Stimulated activated CD4-positive, alpha-beta T cell treated with anti-CD3 and anti-CD28 coated beads, Interleukin-1b, Interleukin-23, amount 100 ng/mL, for 4 hours (primary cell): Measurements from ENCODE around the gene SLC15A2.
"Not testable (repeated sequence)": the region's sequence is repeated elsewhere in the genome, so short reads cannot be mapped to it uniquely, and the experiment has no call there.

Experiments used
- DNase-seq, 2 donors: peaks; one replicate each; pipeline ENCODE4 v3.0.0-alpha.2; 2020; ENCODE audit warnings: low read depth in 2 of 2

Gene SLC15A2, protein sequence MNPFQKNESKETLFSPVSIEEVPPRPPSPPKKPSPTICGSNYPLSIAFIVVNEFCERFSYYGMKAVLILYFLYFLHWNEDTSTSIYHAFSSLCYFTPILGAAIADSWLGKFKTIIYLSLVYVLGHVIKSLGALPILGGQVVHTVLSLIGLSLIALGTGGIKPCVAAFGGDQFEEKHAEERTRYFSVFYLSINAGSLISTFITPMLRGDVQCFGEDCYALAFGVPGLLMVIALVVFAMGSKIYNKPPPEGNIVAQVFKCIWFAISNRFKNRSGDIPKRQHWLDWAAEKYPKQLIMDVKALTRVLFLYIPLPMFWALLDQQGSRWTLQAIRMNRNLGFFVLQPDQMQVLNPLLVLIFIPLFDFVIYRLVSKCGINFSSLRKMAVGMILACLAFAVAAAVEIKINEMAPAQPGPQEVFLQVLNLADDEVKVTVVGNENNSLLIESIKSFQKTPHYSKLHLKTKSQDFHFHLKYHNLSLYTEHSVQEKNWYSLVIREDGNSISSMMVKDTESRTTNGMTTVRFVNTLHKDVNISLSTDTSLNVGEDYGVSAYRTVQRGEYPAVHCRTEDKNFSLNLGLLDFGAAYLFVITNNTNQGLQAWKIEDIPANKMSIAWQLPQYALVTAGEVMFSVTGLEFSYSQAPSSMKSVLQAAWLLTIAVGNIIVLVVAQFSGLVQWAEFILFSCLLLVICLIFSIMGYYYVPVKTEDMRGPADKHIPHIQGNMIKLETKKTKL

DNA sequence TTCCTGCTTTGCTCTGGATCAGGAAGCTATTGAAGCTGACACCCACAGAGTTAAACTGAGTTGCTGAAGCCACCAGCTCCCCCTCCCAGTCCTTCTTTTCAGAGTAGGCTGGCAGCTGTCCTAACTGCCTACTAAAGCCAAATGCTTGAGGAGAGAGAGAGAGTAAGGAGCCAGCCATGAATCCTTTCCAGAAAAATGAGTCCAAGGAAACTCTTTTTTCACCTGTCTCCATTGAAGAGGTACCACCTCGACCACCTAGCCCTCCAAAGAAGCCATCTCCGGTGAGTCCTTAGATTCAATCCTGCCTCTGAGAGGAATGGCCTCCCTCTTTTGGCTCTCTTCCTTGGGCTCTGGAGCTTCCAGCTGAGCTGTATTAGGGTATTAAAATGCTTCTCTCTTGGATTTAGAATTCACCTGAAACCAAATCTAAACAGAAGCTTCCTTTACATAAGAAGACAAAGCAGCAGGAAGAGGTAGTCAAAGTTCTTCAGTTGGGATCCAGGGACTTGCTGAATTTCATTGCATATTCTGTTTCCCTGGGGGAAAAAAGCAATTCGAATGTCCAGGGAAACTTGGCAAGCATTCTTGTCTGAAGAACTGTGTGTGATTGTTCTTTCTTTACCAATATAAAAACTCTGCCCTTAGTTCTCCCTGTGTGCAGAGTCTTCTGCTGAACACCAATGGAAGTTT lies at the start of gene SLC15A2:
Gene SLC15A2, plus strand, starts transcription at position 101 of the 690 bp plus-strand sequence. Its CDS starts 76 bp downstream, at position 177.
- DNase-seq = no peak

GRCh38 chr3:121844892-121845291 lies 49.3 kb upstream of the SLC15A2 start:
- DNase-seq = no peak

DNA sequence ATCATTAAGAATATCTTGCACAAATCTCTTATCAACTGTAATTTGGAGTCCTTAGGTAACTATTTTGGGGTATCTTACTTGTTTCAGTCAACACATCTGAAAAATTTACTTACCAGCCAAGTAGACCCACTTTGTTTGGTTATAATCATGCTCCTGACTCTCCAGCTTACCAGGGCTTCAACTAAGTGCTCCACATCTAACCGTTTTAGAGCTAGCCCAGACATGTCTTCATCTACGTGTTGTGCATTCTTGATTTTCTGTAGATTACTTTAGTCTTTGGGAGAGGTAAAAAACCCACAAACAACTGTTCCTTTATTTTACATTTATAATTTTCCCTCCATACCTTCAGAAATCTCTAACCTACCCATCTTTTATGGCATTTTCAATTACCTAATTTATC lies 41.9 kb upstream of the SLC15A2 start:
- no peak for DNase-seq

GRCh38 chr3:121855555-121855954 lies 38.6 kb upstream of the SLC15A2 start:
- no peak for DNase-seq

GRCh38 chr3:121857778-121858177 lies 36.4 kb upstream of the SLC15A2 start:
- DNase-seq = not testable (repeated sequence)

DNA sequence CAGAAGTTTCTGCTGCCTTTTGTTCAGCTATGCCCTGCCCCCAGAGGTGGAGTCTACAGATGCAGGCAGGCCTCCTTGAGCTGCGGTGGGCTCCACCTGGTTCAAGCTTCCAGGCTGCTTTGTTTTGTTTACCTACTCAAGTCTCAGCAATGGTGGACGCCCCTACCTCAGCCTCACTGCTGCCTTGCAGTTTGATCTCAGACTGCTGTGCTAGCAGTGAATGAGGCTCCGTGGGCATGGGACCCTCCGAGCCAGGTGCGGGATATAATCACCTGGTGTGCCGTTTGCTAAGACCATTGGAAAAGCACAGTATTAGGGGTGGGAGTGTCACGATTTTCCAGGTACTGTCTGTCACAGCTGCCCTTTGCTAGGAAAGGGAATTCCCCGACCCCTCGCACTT lies 31.0 kb upstream of the SLC15A2 start:
- not testable (repeated sequence) for DNase-seq

GRCh38 chr3:121863801-121864200 lies 30.4 kb upstream of the SLC15A2 start:
- no peak for DNase-seq

DNA sequence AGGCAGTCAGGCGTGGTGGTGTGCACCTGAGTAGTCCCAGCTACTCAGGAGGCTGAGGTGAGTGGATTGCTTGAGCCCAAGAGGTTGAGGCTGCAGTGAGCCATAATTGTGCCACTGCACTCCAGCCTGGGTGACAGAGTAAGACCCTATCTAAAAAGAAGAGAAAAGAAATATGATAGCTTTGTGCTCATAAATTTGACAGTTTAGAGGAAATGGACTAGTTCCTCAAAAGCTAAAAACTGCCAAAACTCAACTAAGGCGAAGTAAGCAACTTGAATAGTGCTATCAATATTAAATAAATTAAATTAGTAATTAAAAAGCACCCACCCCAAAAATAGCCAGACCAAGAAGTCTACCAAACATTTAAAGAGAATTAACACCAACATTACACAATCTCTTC lies 24.5 kb upstream of the SLC15A2 start:
- no peak for DNase-seq

DNA sequence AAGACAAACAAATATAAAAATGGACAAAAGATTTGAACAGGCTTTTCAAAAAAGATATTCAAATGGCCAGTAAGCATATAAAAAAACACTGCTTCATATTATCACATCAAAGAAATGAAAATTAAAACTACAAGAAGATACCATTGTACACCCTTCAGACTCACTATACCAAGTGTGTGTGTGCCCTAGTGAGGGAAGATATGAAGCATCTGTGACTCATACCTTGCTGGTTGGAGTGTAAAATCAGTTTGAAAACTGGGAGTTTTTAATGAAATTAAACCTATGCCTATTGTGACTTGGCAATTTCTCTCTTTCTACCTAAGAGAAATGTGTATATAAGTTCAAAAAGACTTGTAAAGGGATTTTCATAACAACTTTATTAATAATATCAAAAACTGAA lies 23.5 kb upstream of the SLC15A2 start:
- DNase-seq = no peak

- DNase-seq = no peak
These were observed 22.8 kb upstream of the SLC15A2 start for GRCh38 chr3:121871430-121871829.

DNA sequence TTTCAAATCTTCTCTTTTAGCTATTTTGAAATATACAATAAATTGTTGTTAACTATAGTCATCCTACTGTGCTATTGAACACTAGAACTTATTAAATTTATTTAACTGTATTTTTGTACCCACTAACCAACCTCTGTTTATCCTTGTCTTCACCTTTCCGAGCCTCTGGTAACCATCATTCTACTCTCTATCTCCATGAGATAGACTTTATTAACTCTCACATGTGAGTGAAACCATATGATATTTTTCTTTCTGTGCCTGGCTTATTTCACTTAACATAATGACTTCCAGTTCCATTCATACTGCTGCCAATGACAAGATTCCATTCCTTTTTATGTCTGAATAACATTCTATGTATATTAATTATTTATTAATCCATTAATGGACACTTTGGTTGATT lies 15.8 kb upstream of the SLC15A2 start:
- no peak for DNase-seq

DNA sequence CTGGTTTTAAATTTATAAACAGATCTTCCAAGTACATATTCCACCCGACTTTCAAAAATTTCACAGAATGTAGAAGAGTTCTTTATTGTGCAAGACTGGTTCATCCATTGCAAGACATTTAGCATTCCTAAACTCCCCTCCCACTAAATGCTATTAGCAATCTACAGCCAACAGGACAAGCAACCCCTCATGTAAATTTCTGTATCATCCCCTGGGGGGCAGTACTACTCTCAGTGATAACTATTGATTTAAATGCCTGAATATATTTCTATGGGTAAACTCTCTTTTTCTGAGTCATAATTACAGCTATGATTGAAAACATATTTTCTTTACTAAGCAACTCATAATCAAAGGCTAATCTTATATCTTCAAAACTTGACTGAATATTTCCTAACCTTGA lies 10.7 kb upstream of the SLC15A2 start:
- DNase-seq = no peak

DNA sequence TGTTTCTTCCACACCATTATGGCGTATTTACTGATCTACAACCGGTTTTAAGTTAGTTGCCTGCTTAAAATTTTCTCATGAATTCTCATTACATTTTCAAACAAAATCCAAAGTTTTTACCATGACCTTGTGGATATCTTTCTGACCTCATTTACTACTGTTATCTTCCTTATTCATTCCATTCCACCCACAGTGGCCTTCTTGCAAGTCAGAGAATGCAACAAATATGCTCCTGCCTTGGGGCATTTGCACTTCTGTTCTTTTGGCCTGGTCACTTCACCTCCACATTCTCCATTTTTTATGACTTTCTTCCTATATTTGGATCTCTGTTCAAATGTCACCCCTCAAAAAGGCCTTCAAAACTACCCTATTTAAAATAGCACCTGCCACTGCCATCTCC lies 8.8 kb upstream of the SLC15A2 start:
- no peak for DNase-seq

DNA sequence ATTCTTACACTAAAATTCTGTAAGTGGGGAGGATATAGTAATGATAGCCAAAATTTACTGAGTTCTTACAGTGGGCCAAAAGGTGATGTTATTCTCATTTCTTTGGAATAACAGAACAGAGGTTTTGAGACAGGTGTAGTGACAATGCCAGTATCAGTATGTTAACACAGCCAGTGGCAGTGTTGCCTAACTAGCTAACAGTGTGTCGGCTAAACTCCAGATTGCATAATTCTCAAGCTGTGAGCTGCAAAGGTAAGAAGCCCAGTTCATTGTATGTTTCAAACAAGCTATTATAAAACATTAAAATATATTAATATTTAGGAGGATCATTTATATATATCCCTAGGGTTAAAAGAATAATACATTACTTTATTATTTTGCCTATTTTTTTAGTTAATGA lies 920 bp downstream of the SLC15A2 start:
- DNase-seq = no peak

DNA sequence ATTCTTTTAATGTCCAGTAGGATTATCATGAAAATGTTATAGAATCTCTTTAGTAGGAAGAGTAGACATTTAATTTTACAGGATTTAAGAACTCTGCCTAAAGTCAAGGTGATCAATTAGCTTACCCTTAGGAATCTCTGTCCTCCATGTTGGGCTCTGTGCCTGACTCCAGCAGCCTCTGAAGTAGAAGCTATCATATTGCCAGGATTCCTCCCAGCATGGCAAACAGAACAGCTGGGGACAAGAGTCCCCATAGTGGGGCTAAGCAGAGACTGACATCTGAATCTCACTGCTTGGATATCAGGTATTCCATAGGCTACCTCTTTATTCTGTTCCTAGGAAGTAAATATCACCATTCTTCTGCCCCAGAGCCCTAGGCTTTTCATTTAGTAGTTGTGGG lies 1.5 kb downstream of the SLC15A2 start:
- DNase-seq = no peak

DNA sequence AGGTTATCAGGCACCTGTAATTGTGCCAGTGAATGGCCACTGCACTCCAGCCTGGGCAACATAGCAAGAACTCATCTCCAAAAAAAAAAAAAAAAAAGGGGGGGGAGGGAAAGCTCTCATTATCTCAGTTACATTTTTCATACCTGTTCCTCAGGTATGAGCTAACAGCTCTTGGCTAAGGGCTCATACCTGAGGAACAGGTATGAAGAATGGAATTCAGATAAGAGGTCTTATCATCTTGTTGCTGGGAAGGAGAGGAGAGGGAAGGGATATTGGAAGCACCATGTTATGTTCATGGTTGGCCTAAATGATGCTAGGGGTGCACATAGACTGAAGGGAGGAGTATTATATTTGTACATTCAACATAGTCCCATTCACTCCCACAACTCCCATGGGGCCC lies 2.6 kb downstream of the SLC15A2 start:
- DNase-seq = no peak

- no peak for DNase-seq
These were observed 3.1 kb downstream of the SLC15A2 start for GRCh38 chr3:121897296-121897695.

DNA sequence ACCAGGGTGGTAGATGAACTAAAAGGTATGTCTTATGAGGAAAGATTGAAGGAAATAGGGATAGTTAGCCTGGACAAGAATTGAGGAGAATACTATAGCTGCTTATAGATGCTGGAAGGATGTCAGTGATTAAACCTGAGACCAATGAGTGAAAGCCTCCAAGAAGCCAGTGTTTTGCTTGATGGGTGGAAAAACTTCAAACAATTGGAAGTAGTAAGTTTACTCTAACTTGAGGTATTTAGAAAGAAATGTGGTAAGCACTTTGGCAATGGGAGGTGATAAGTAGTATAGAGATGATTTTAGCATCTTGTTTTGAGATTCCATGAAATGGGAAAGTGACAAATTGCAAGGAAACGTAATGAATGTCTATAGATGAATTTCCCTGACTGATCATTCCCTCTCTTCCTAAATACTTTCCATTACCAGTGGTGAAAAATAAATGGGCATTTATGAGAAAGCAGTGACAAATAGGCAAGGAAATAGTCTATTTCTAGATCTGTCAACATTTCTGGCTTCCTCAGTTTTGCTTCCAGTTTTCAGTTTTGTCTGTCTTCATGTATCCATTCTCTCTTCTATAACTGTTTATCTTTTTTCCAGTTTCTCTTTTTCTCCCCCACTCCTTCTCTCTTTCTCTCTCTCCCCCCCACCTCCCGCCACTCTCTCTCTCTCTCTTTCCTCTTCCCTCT lies 19.2 kb downstream of the SLC15A2 start:
- DNase-seq = no peak

GRCh38 chr3:121914081-121914998 lies 20.1 kb downstream of the SLC15A2 start:
- DNase-seq = no peak

GRCh38 chr3:121916189-121916588 lies 22.0 kb downstream of the SLC15A2 start:
- DNase-seq = no peak
